PC-9 (cell line): ENCODE data around the gene THBS3.

ENCODE experiments used
- EZH2 ChIP-seq: fragments of 200-600 bp; sonication (generic); IDR thresholded peaks from 2 replicates; pipeline ENCODE4 v1.8.0; 2017; ENCODE audit warnings: antibody characterized with exemption, low read depth
- TF ChIP-seq, protein P1 (sequence below): fragments of 200-600 bp; sonication (generic); conservative IDR thresholded peaks from 2 replicates; pipeline ENCODE4 v1.6.1; 2017; ENCODE audit warnings: mixed run types, antibody characterized with exemption, mild to moderate bottlenecking, moderate library complexity

DNA sequence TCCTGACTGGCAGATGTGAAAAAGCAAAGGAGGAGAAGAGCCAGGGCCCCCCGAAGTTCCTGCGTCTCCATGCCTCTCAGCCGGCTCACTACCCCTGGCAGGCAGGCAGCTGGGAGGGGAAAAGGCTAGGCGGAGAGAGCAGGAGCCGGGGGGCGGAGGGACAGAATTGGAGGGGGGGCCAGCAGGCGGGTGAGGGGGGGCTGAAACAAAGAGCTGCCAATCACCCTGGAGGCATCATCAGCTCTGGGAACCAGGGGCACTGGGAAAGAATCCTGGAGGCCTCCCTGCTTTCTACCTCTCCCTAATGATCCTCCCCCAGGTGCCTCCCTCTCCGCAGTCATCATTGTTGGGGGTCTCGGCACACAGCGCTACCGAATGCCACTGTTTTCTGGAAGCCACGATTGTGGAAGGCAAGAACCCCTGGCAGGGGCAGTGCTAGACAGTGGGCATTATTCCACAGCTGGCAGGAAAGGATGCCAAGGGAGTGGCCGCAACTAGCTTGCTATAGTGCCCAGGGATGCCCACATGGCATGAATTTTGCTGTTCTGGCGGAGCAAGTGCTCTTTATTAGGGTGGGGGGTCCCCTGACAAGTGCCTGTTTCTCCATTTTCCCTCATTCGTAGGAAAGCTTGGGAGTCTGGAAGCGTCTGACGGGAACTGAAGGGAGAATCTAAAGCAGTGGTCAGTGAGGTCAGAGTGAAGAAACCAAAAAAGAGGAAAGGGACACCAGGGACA lies at the start of gene THBS3:
- TF ChIP-seq, protein P1, sequence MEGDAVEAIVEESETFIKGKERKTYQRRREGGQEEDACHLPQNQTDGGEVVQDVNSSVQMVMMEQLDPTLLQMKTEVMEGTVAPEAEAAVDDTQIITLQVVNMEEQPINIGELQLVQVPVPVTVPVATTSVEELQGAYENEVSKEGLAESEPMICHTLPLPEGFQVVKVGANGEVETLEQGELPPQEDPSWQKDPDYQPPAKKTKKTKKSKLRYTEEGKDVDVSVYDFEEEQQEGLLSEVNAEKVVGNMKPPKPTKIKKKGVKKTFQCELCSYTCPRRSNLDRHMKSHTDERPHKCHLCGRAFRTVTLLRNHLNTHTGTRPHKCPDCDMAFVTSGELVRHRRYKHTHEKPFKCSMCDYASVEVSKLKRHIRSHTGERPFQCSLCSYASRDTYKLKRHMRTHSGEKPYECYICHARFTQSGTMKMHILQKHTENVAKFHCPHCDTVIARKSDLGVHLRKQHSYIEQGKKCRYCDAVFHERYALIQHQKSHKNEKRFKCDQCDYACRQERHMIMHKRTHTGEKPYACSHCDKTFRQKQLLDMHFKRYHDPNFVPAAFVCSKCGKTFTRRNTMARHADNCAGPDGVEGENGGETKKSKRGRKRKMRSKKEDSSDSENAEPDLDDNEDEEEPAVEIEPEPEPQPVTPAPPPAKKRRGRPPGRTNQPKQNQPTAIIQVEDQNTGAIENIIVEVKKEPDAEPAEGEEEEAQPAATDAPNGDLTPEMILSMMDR, result no peak
- no peak for TF ChIP-seq EZH2
